Activated naive CD8-positive, alpha-beta T cell (primary cell): Measurements from ENCODE around the gene FBXO46.
"Not testable (repeated sequence)": the region's sequence is repeated elsewhere in the genome, so short reads cannot be mapped to it uniquely, and the experiment has no call there.

ENCODE experiments used
- H3K27ac Mint-ChIP-seq: one replicate; pipeline ENCODE4 v1.8.0; 2021; ENCODE audit warnings: mixed read lengths
- H3K27me3 Mint-ChIP-seq: one replicate; pipeline ENCODE4 v1.8.0; 2021; ENCODE audit warnings: mixed read lengths
- H3K36me3 Mint-ChIP-seq: one replicate; pipeline ENCODE4 v1.8.0; 2021; ENCODE audit warnings: mixed read lengths
- H3K4me1 Mint-ChIP-seq: one replicate; pipeline ENCODE4 v1.8.0; 2021; ENCODE audit warnings: low read depth, mixed read lengths
- H3K4me3 Mint-ChIP-seq: one replicate; pipeline ENCODE4 v1.8.0; 2021; ENCODE audit warnings: mild to moderate bottlenecking, mixed read lengths
- H3K9me3 Mint-ChIP-seq: one replicate; pipeline ENCODE4 v1.8.0; 2021; ENCODE audit warnings: low read depth, mixed read lengths

FBXO46 gene

DNA sequence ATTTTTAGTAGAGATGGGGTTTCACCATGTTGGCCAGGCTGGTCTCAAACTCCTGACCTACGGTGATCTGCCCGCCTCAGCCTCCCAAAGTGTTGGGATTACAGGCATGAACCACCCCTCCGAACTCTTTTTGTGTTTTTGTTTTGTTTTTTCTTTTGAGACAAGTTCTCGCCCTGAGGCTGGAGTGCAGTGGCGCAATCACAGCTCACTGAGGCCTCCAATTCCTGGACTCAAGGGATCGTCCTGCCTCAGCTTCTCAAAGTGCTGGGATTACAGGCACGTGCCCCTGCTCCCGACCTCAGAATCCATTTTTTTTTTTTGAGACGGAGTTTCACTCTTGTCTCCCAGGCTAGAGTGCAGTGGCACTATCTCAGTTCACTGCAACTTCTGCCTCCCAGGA, 27.0 kb upstream of the FBXO46 start:
- no peak overlapping the region for H3K4me3 Mint-ChIP-seq
- no peaks in the 10 kb centered on the region for H3K36me3 Mint-ChIP-seq
- H3K27me3 Mint-ChIP-seq = no peaks in the 10 kb centered on the region
- no peak overlapping the region for H3K27ac Mint-ChIP-seq
- no peaks in the 10 kb centered on the region for H3K4me1 Mint-ChIP-seq
- H3K9me3 Mint-ChIP-seq = no peaks in the 10 kb centered on the region

DNA sequence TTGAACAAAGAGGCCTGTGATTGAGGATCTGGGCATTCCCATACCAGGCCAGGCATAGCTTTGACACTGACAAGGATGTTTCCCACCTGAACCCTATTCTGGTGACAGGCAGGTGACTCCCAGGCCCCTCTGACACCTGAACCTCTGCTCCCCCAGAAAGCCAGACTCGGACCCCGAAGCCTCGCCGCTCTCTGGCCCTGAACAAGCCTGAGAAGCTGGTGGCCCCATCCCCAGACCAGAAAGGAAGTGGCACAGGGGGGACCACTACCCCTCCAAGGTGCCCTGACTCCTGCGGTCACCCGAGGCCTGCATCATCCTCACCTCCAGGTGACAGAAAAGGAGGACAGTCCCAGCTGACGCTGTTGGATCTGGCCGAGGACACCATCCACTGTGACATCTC, 23.6 kb upstream of the FBXO46 start:
- no peaks in the 10 kb centered on the region for H3K36me3 Mint-ChIP-seq
- H3K4me1 Mint-ChIP-seq = no peaks in the 10 kb centered on the region
- no peaks in the 10 kb centered on the region for H3K9me3 Mint-ChIP-seq
- no peaks in the 10 kb centered on the region for H3K27me3 Mint-ChIP-seq
- no peak overlapping the region for H3K27ac Mint-ChIP-seq
- no peak overlapping the region for H3K4me3 Mint-ChIP-seq

DNA sequence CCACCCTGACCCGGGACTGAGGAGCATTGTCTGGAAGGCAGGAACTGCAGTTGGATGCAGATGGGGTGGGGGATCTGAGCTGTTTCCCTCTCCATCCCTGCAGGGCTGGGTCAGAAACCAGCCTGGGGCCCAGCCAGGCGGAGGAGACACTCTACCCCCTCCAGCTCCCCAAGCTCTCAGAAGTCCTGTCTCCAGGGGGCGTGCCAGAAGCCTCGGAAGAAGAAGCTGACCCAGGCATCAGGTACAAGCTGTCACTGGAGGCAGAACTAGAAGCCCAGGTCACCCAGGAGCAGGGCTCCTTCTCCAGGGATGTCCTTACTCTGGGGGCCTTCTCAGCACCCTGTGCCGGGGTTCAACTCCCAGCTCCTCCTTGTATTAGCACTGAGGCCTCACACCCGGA, 22.9 kb upstream of the FBXO46 start:
- no peaks in the 10 kb centered on the region for H3K36me3 Mint-ChIP-seq
- no peaks in the 10 kb centered on the region for H3K4me1 Mint-ChIP-seq
- H3K27me3 Mint-ChIP-seq = no peaks in the 10 kb centered on the region
- H3K4me3 Mint-ChIP-seq = no peak overlapping the region
- H3K27ac Mint-ChIP-seq = no peak overlapping the region
- no peaks in the 10 kb centered on the region for H3K9me3 Mint-ChIP-seq

DNA sequence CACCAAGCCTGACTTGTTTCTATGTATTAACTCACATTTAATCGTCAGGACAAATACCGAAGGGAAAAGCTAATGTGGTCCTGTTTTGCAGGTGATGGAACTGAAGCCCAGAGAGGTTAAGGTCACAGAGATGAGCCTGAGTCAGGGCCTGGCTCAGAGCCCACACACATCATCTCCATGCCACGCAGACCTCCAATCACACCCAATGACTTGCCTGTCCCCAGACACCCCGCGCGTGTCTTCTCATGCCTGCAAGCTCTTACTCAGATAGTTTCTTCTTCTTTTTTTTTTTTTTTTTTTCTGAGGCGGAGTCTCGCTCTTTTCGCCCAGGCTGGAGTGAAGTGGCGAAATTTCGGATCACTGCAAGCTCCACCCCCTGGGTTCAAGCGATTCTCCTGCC, 21.9 kb upstream of the FBXO46 start:
- Mint-ChIP-seq H3K4me1 (no peaks in the 10 kb centered on the region), H3K36me3 (no peaks in the 10 kb centered on the region), H3K27me3 (no peaks in the 10 kb centered on the region), H3K9me3 (no peaks in the 10 kb centered on the region), H3K27ac (no peak overlapping the region), H3K4me3 (no peak overlapping the region)

DNA sequence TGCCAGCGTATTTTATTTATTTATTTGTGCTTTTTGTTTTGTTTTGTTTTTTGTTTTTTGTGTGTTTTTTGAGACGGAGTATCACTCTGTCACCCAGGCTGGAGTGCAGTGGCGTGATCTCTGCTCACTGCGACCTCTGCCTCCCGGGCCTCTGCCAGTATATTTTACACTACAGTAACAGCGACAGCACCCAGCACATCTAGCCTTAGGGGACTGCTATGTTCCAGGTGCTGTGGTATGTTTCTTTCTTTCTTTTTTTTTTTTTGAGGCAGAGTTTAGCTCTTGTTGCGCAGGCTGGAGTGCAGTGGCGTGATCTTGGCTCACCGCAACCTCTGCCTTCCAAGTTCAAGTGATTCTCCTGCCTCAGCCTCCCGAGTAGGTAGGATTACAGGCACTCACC, 20.8 kb upstream of the FBXO46 start:
- H3K9me3 Mint-ChIP-seq, H3K36me3 Mint-ChIP-seq, H3K27ac Mint-ChIP-seq, H3K4me3 Mint-ChIP-seq, H3K4me1 Mint-ChIP-seq, H3K27me3 Mint-ChIP-seq: not testable (repeated sequence)

GRCh38 chr19:45747513-45747912, 16.8 kb upstream of the FBXO46 start:
- Mint-ChIP-seq H3K4me1 (no peaks in the 10 kb centered on the region), H3K4me3 (no peak overlapping the region), H3K9me3 (no peaks in the 10 kb centered on the region), H3K27ac (no peak overlapping the region), H3K27me3 (peaks cover 1% of the 10 kb centered on the region), H3K36me3 (no peaks in the 10 kb centered on the region)

DNA sequence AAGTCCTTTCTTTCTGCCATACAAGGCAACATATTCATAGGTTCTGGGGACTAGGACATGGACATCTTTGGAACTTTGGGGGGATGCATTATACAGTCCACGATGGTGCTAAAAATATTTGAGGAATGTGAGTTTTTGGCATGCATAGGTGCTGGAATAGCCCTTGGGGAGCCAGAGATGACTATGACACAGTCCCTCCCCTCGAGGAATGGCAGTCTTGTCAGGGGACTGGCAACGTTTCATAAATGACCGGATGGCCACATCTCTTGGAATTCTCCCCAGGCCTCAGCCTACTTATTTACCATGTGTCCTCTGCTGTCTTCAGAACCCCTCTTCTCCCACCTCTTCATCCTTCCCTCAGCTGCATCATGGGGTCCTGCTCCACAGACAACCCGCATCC, 16.2 kb upstream of the FBXO46 start:
- Mint-ChIP-seq H3K4me1 (no peaks in the 10 kb centered on the region), H3K27ac (no peak overlapping the region), H3K9me3 (no peaks in the 10 kb centered on the region), H3K27me3 (peaks cover 1% of the 10 kb centered on the region), H3K36me3 (no peaks in the 10 kb centered on the region), H3K4me3 (no peak overlapping the region)

- no peaks in the 10 kb centered on the region for H3K36me3 Mint-ChIP-seq
- no peaks in the 10 kb centered on the region for H3K4me1 Mint-ChIP-seq
- no peak overlapping the region for H3K27ac Mint-ChIP-seq
- peaks cover 1% of the 10 kb centered on the region for H3K27me3 Mint-ChIP-seq
- no peak overlapping the region for H3K4me3 Mint-ChIP-seq
- no peaks in the 10 kb centered on the region for H3K9me3 Mint-ChIP-seq
These were observed 14.9 kb upstream of the FBXO46 start for GRCh38 chr19:45745606-45746005.

DNA sequence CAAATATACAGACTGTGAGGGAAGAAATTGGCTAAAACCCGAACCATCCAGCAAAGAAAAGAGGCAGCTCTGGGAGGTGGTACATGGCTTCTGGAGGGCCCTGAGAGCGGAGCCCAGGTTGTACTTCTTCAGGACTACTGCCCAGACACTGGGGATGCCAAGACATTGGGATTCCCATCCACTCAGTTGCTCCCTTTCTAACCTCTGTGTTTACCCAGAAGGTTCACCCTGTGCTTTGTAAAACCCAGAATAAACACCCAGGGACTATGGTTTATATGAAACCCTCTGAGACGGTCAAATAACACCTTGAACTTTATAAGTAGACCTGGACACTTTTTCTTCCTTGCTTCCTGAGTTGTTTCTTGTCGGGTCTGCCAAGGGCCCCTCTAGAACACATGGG, 12.3 kb upstream of the FBXO46 start:
- Mint-ChIP-seq H3K4me3 (no peak overlapping the region), H3K36me3 (no peaks in the 10 kb centered on the region), H3K27me3 (peaks cover 3% of the 10 kb centered on the region), H3K9me3 (no peaks in the 10 kb centered on the region), H3K27ac (no peak overlapping the region), H3K4me1 (no peaks in the 10 kb centered on the region)

DNA sequence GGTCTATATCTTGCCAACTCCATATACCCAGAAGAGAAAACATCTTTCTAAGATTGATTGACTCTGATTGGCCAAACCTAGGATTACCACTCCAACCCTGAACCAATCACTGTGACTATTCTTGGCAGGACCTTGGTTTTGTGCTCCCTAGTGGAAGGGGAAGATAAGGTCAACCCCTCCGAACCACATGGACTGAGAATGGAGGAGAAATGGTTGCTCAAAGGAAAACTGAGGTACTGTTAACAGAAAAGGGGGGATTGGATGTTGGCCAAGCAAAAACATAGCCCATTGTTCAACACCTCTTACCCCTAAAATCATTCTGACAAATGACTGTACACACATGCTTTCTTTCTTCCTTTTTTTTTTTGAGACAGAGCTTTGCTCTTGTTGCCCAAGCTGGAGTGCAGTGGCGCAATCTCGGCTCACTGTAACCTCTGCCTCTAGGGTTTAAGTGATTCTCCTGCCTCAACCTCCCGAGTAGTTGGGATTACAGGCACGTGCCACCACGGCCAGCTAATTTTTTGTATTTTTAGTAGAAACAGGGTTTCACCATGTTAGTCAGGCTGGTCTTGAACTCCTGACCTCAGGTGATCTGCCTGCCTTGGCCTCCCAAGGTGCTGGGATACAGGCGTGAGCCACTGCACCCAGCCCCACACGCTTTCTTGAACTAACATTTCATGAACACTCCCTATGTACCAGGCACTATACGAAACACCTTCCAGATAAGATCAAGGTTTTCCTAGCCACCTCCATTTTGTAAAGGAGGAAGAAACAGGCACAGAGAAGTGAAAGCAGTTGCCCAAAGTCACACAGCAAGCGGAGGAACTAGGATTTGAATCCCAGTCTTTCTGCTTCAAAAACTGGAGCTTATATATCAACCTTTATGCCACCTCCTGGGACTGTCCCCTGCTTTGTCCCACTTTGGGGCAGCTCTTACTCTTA, 9.1 kb upstream of the FBXO46 start:
- no peak overlapping the region for H3K4me3 Mint-ChIP-seq
- no peaks in the 10 kb centered on the region for H3K9me3 Mint-ChIP-seq
- no peak overlapping the region for H3K27ac Mint-ChIP-seq
- H3K27me3 Mint-ChIP-seq = peaks cover 2% of the 10 kb centered on the region
- H3K36me3 Mint-ChIP-seq = no peaks in the 10 kb centered on the region
- H3K4me1 Mint-ChIP-seq = no peaks in the 10 kb centered on the region

GRCh38 chr19:45733160-45733810, 2.6 kb upstream of the FBXO46 start, which contains the start of gene MEIOSIN:
Gene MEIOSIN (plus strand): TSS chr19:45733439. CDS start chr19:45735377, 1,938 bp downstream.
- H3K27me3 Mint-ChIP-seq = no peaks in the 10 kb centered on the region
- H3K4me3 Mint-ChIP-seq = no peak within 1 kb of the TSS
- H3K27ac Mint-ChIP-seq = no peak within 1 kb of the TSS
- H3K36me3 Mint-ChIP-seq = no peaks in the 10 kb centered on the region
- peaks cover 20% of the 10 kb centered on the region for H3K4me1 Mint-ChIP-seq
- no peaks in the 10 kb centered on the region for H3K9me3 Mint-ChIP-seq

- Mint-ChIP-seq H3K27ac (peak overlapping the region; percentile 84), H3K36me3 (no peaks in the 10 kb centered on the region), H3K27me3 (no peaks in the 10 kb centered on the region), H3K9me3 (no peaks in the 10 kb centered on the region), H3K4me1 (peaks cover 36% of the 10 kb centered on the region), H3K4me3 (peak overlapping the region; percentile 98)
These were observed 851 bp downstream of the FBXO46 start for GRCh38 chr19:45729800-45730290.

DNA sequence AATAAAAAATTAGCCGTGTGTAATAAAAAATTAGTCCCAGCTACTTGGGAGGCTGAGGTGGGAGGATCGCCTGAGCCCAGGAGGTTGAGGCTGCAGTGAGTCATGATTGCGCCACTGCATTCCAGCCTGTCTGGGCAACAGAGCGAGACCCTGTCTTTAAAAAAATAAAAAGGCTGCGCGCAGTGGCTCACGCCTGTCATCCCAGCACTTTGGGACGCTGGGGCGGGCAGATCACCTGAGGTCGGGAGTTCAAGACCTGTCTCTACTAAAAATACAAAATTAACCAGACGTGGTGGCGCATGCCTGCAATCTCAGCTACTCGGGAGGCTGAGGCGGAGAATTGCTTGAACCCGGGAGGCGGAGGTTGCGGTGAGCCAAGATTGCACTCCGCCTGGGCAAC, 2.0 kb downstream of the FBXO46 start:
- H3K4me3 Mint-ChIP-seq = peak overlapping the region; percentile 53
- not testable (repeated sequence) for H3K9me3 Mint-ChIP-seq, H3K27ac Mint-ChIP-seq, H3K36me3 Mint-ChIP-seq, H3K27me3 Mint-ChIP-seq
- peaks cover 40% of the 10 kb centered on the region for H3K4me1 Mint-ChIP-seq

- not testable (repeated sequence) for H3K4me3 Mint-ChIP-seq, H3K27me3 Mint-ChIP-seq, H3K27ac Mint-ChIP-seq, H3K36me3 Mint-ChIP-seq, H3K9me3 Mint-ChIP-seq
- peaks cover 41% of the 10 kb centered on the region for H3K4me1 Mint-ChIP-seq
These were observed 10.6 kb downstream of the FBXO46 start for GRCh38 chr19:45720065-45720464.

- H3K27ac Mint-ChIP-seq = peak overlapping the region; percentile 77
- no peaks in the 10 kb centered on the region for H3K9me3 Mint-ChIP-seq
- H3K4me3 Mint-ChIP-seq = peak overlapping the region; percentile 94
- H3K4me1 Mint-ChIP-seq = peaks cover 44% of the 10 kb centered on the region
- H3K27me3 Mint-ChIP-seq = no peaks in the 10 kb centered on the region
- peaks cover 4% of the 10 kb centered on the region for H3K36me3 Mint-ChIP-seq
These were observed 12.6 kb downstream of the FBXO46 start for GRCh38 chr19:45717983-45718650.
